H1 (cell line): ENCODE data around the gene RSAD2. TPM values are rescaled to one million over a fixed set of nuclear protein-coding genes. Genes with fewer than 3 reads are reported as not detected.

Experiments
- CTCF ChIA-PET: fragments of 300-600 bp; sonication (Branson Sonifier 250); formaldehyde crosslinking; loops from one replicate; lab custom pipeline; 2021; ENCODE audit not compliant: partially characterized antibody; lab: Charles Lee
- POLR2A ChIA-PET: fragments of 300-600 bp; sonication (Branson Sonifier 250); formaldehyde crosslinking; loops from one replicate; lab custom pipeline; 2021; ENCODE audit warnings: inconsistent platforms; ENCODE audit not compliant: partially characterized antibody; lab: Charles Lee
- DNase-seq, 2 experiments: peaks; one replicate each; pipeline versions ENCODE4 v3.0.0 to v3.0.0-alpha.2; 2010 to 2022; ENCODE audit warnings: low spot score in 2 of 2, low read depth in 1 of 2, mixed read lengths in 1 of 2
- FAIRE-seq: peaks from 2 replicates; lab custom pipeline; 2011; peaks lifted over from hg19 to GRCh38; lab: Jason Lieb, UNC
- H2AFZ ChIP-seq: 2 replicates; pipeline ENCODE4 v1.8.1; 2012; ENCODE audit warnings: low read length, inconsistent platforms
- H2AK5ac ChIP-seq: 2 replicates; pipeline ENCODE4 v1.6.1; 2013; ENCODE audit warnings: low read depth, low read length
- H2BK120ac ChIP-seq: replicated peaks from 2 replicates; pipeline ENCODE3; 2013; ENCODE audit warnings: low read depth, low read length, inconsistent platforms
- H2BK12ac ChIP-seq: 2 replicates; pipeline ENCODE4 v1.6.1; 2013; ENCODE audit warnings: low read depth, low read length
- H2BK15ac ChIP-seq: 2 replicates; pipeline ENCODE4 v1.6.1; 2013; ENCODE audit warnings: low read length
- H2BK20ac ChIP-seq: 2 replicates; pipeline ENCODE4 v1.6.1; 2013; ENCODE audit warnings: low read length
- H2BK5ac ChIP-seq: 2 replicates; pipeline ENCODE4 v1.6.1; 2013; ENCODE audit warnings: low read depth, low read length
- H3K14ac ChIP-seq: 2 replicates; pipeline ENCODE4 v1.6.1; 2013; ENCODE audit warnings: inconsistent platforms; ENCODE audit not compliant: insufficient read length
- H3K18ac ChIP-seq: 2 replicates; pipeline ENCODE4 v1.6.1; 2013; ENCODE audit warnings: low read length; ENCODE audit errors: extremely low read depth
- H3K23ac ChIP-seq: 2 replicates; pipeline ENCODE4 v1.6.1; 2013; ENCODE audit warnings: inconsistent platforms; ENCODE audit not compliant: insufficient read length
- H3K23me2 ChIP-seq: 2 replicates; pipeline ENCODE4 v1.6.1; 2013; ENCODE audit warnings: low read depth, low read length
- H3K27ac ChIP-seq: 2 replicates; pipeline ENCODE4 v1.6.1; 2011; ENCODE audit warnings: low read depth, low read length, inconsistent platforms
- H3K27me3 ChIP-seq, 4 experiments: replicated peaks in 1 of 4; 1 replicate in 1 of 4; 2 replicates in 3 of 4; pipeline versions ENCODE4 v1.6.1 to v1.8.1; 2011 to 2013; ENCODE audit warnings: low read length in 3 of 4, mild to moderate bottlenecking in 3 of 4, inconsistent platforms in 2 of 4, mixed read lengths in 2 of 4, moderate library complexity in 1 of 4; ENCODE audit not compliant: control insufficient read depth in 3 of 4, insufficient read depth in 3 of 4; ENCODE audit errors: extremely low read depth in 1 of 4
- H3K36me3 ChIP-seq, 4 experiments: 2 replicates each; pipeline versions ENCODE4 v1.6.1 to v1.8.1; 2011 to 2013; ENCODE audit warnings: mild to moderate bottlenecking in 4 of 4, low read length in 3 of 4, moderate library complexity in 2 of 4, control low read depth in 1 of 4, inconsistent platforms in 1 of 4; ENCODE audit not compliant: insufficient read depth in 4 of 4, control insufficient read depth in 2 of 4
- H3K4ac ChIP-seq: replicated peaks from 2 replicates; pipeline ENCODE3; 2013; ENCODE audit warnings: low read length, low read depth, mixed read lengths, inconsistent platforms; ENCODE audit not compliant: insufficient read length
- H3K4me1 ChIP-seq, 4 experiments: replicated peaks in 1 of 4; 1 replicate in 1 of 4; 2 replicates in 3 of 4; pipeline versions ENCODE4 v1.6.1 to v1.8.1; 2011 to 2013; ENCODE audit warnings: low read length in 3 of 4, inconsistent platforms in 2 of 4, mixed read lengths in 1 of 4; ENCODE audit not compliant: insufficient read depth in 4 of 4, control insufficient read depth in 3 of 4
- H3K4me2 ChIP-seq, 2 experiments: 2 replicates each; pipeline versions ENCODE4 v1.6.1 to v1.8.1; 2011 to 2013; ENCODE audit warnings: low read depth in 2 of 2, low read length in 2 of 2, control low read depth in 1 of 2, inconsistent platforms in 1 of 2, mild to moderate bottlenecking in 1 of 2; ENCODE audit not compliant: insufficient read depth in 1 of 2
- H3K4me3 ChIP-seq, 4 experiments: fragments of 200-600, 300-600 bp in 1 of 4; sonication (generic), shearing (Covaris generic), sonication (Bioruptor Twin) in 1 of 4; 2 replicates each; pipeline versions ENCODE4 v1.5.1 to v1.8.1; 2011 to 2016; ENCODE audit warnings: low read length in 4 of 4, low read depth in 3 of 4, control low read depth in 2 of 4, inconsistent platforms in 2 of 4, mild to moderate bottlenecking in 2 of 4, mixed read lengths in 1 of 4, moderate library complexity in 1 of 4; ENCODE audit not compliant: insufficient read depth in 2 of 4; ENCODE audit errors: extremely low read depth in 1 of 4
- H3K56ac ChIP-seq: replicated peaks from 2 replicates; pipeline ENCODE3; 2013; ENCODE audit warnings: low read depth, mild to moderate bottlenecking, mixed read lengths, low read length, inconsistent platforms; ENCODE audit not compliant: insufficient read length
- H3K79me1 ChIP-seq: 2 replicates; pipeline ENCODE4 v1.6.1; 2013; ENCODE audit warnings: low read depth, low read length, control low read depth
- H3K79me2 ChIP-seq, 2 experiments: 2 replicates each; pipeline versions ENCODE4 v1.6.1 to v1.8.1; 2012 to 2013; ENCODE audit warnings: low read length in 2 of 2, mild to moderate bottlenecking in 2 of 2, inconsistent platforms in 1 of 2; ENCODE audit not compliant: insufficient read depth in 2 of 2, control insufficient read depth in 1 of 2
- H3K9ac ChIP-seq, 4 experiments: replicated peaks in 1 of 4; 1 replicate in 1 of 4; 2 replicates in 3 of 4; pipeline versions ENCODE4 v1.6.1 to v1.8.1; 2011 to 2013; ENCODE audit warnings: low read depth in 3 of 4, low read length in 3 of 4, control low read depth in 2 of 4, mild to moderate bottlenecking in 2 of 4, moderate library complexity in 2 of 4, inconsistent platforms in 1 of 4; ENCODE audit errors: extremely low read depth in 1 of 4
- H3K9me3 ChIP-seq, 2 experiments: 2 replicates each; pipeline versions ENCODE4 v1.6.1 to v1.8.1; 2012 to 2013; ENCODE audit warnings: mild to moderate bottlenecking in 2 of 2, moderate library complexity in 2 of 2, control low read depth in 1 of 2, inconsistent platforms in 1 of 2, low read depth in 1 of 2, low read length in 1 of 2, mixed read lengths in 1 of 2; ENCODE audit not compliant: insufficient read depth in 2 of 2
- H4K20me1 ChIP-seq, 2 experiments: replicated peaks in 1 of 2; 2 replicates each; pipeline versions ENCODE3 to v1.8.1; 2011 to 2013; ENCODE audit warnings: inconsistent platforms in 2 of 2, low read length in 2 of 2, mild to moderate bottlenecking in 1 of 2; ENCODE audit not compliant: insufficient read depth in 2 of 2, control insufficient read depth in 1 of 2
- H4K5ac ChIP-seq: 2 replicates; pipeline ENCODE4 v1.6.1; 2013; ENCODE audit warnings: low read length, low read depth, mixed read lengths, inconsistent platforms; ENCODE audit not compliant: insufficient read length
- H4K8ac ChIP-seq: 2 replicates; pipeline ENCODE4 v1.8.0; 2013; ENCODE audit warnings: mild to moderate bottlenecking, moderate library complexity, low read length, inconsistent platforms; ENCODE audit not compliant: insufficient read depth; ENCODE audit errors: extremely low read depth
- H4K91ac ChIP-seq: replicated peaks from 2 replicates; pipeline ENCODE3; 2013; ENCODE audit warnings: low read length, mixed read lengths, inconsistent platforms; ENCODE audit not compliant: insufficient read length
- ATF2 ChIP-seq: IDR thresholded peaks from 2 replicates; pipeline ENCODE4 v1.6.1; 2012; ENCODE audit warnings: low read length, inconsistent platforms
- BACH1 ChIP-seq: IDR thresholded peaks from 2 replicates; pipeline ENCODE4 v1.6.1; 2012; ENCODE audit warnings: low read length, improper control_type of control experiment
- CEBPB ChIP-seq: IDR thresholded peaks from 2 replicates; pipeline ENCODE4 v1.6.1; 2012; ENCODE audit warnings: low read depth, low read length
- EGR1 ChIP-seq: IDR thresholded peaks from 2 replicates; pipeline ENCODE4 v1.6.1; 2011; ENCODE audit warnings: low read depth, low read length, borderline replicate concordance
- EP300 ChIP-seq, 2 experiments: IDR thresholded peaks; 1 replicate in 1 of 2; 2 replicates in 1 of 2; pipeline ENCODE4 v1.6.1; 2011 to 2012; ENCODE audit warnings: low read depth in 2 of 2, low read length in 2 of 2, mild to moderate bottlenecking in 2 of 2, borderline replicate concordance in 1 of 2, inconsistent platforms in 1 of 2, moderate library complexity in 1 of 2
- KDM1A ChIP-seq: fragments of 200-600, 300-600 bp; sonication (generic); IDR thresholded peaks from 2 replicates; pipeline ENCODE4 v1.7.1; 2016; ENCODE audit warnings: mild to moderate bottlenecking, low read length, borderline replicate concordance
- POLR2A ChIP-seq, 2 experiments: IDR thresholded peaks; 1 replicate in 1 of 2; 2 replicates in 1 of 2; pipeline ENCODE4 v1.6.1; 2011; ENCODE audit warnings: low read depth in 2 of 2, low read length in 2 of 2, mild to moderate bottlenecking in 2 of 2; ENCODE audit errors: control extremely low read depth in 1 of 2
- RFX5 ChIP-seq: IDR thresholded peaks from 2 replicates; pipeline ENCODE4 v1.6.1; 2011; ENCODE audit warnings: low read depth, low read length, improper control_type of control experiment, borderline replicate concordance
- SP1 ChIP-seq: IDR thresholded peaks from 2 replicates; pipeline ENCODE4 v1.6.1; 2011; ENCODE audit warnings: low read depth, low read length
- SP2 ChIP-seq: IDR thresholded peaks from 2 replicates; pipeline ENCODE4 v1.6.1; 2012; ENCODE audit warnings: mild to moderate bottlenecking, low read length, inconsistent platforms
- SP4 ChIP-seq: IDR thresholded peaks from 2 replicates; pipeline ENCODE4 v1.6.1; 2012; ENCODE audit warnings: low read length, inconsistent platforms
- TAF7 ChIP-seq: optimal IDR thresholded peaks from 2 replicates; pipeline ENCODE3; 2011; ENCODE audit warnings: low read depth, mild to moderate bottlenecking, inconsistent platforms, low read length, moderate library complexity, borderline replicate concordance
- WGBS, 2 experiments: shearing (Covaris generic) in 1 of 2; methylation state at CpG; one replicate each; pipeline versions ENCODE4 v1.1.6 to v1.1.7; 2013 to 2015; ENCODE audit warnings: low lambda C conversion rate in 2 of 2, mixed read lengths in 2 of 2, inconsistent platforms in 1 of 2, low coverage in 1 of 2, missing lambda C conversion rate in 1 of 2; ENCODE audit not compliant: insufficient replicate concordance in 2 of 2, insufficient coverage in 1 of 2, insufficient read length in 1 of 2; ENCODE audit errors: extremely low coverage in 1 of 2, missing lambda C conversion rate in 1 of 2; 5-methylcytosine and 5-hydroxymethylcytosine counted together
- polyA plus RNA-seq, 7 experiments: library from polyadenylated mRNA; depleted of rRNA in 3 of 7; stranded (reverse) in 5 of 7; unstranded in 2 of 7; fragments of >200 nt in 5 of 7; fragments of 200-250 nt in 2 of 7; gene quantifications; 1 replicate in 5 of 7; 2 replicates in 1 of 7; 4 replicates in 1 of 7; pipeline versions ENCODE4 v1.2.1 to v1.2.3, GENCODE V29; 2011 to 2013; ENCODE audit warnings: missing spikeins in 2 of 7, mixed read lengths in 2 of 7
- total RNA-seq: library from RNA; stranded (reverse); fragmentation: NEBNext Ultra II Directional; extraction: Animal tissue kit (Norgen Biotek cat#: 25700); gene quantifications from 2 replicates; pipeline ENCODE4 v1.2.1, GENCODE V29; 2021
- TF ChIP-seq, protein P1 (sequence below): IDR thresholded peaks from 2 replicates; pipeline ENCODE4 v1.6.1; 2012; ENCODE audit warnings: inconsistent platforms

The RSAD2 gene
- total and polyA plus RNA-seq, 2 of the 8 experiments (the other 6 are each of a cell fraction or from before 2014, with no cell fraction given): not detected

DNA sequence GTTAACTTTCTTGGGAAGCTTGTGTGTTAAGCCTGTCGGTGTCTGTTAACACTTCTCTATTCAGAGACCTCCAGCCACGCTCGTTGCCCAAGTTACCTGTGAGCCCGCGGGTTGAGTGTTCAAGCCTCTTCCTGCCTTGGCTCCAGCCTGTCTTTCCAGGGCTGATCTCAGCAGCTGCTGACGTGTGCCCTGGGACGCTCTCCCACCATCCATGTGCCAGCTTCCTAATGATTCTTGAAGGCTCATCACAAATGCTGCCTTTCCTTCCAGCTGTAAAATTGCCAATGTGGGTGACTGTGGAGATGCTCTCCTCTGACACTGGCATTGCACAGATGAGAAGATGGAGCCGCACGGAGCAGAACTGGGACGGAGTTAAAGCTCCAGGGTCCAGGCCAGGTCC lies 45.7 kb downstream of the RSAD2 start:
- no peak overlapping the region for H2BK12ac ChIP-seq
- H2BK15ac ChIP-seq: no peak overlapping the region
- H4K5ac ChIP-seq: no peak overlapping the region
- no peak overlapping the region for H2AK5ac ChIP-seq
- no peaks in the 10 kb centered on the region for H3K9me3 ChIP-seq
- H3K23me2 ChIP-seq: no peaks in the 10 kb centered on the region; the same call in 1 of the 2 replicates
- WGBS, 2 experiments: 93% methylated on average over 10 of the region's 10 CpGs; no CpG with 5 or more reads in 1 of the 2 experiments
- no peak overlapping the region for H2AFZ ChIP-seq
- H2BK120ac ChIP-seq: no peak overlapping the region
- peaks cover 2 to 12% of the 10 kb centered on the region in 2 experiments for H4K20me1 ChIP-seq
- no peak overlapping the region for H2BK20ac ChIP-seq
- ChIA-PET POLR2A (interaction anchor here (0.7 kb wide), 1 partner anchor 9 kb away, joined by 3 read pairs; no protein-coding TSS in a partner anchor), CTCF (interaction anchor here (0.7 to 2.8 kb wide), 5 partner anchors 9 to 121 kb away, joined by 3 to 7 read pairs (median 3); no protein-coding TSS in a partner anchor)
- peaks cover 1 to 5% (median 3%) of the 10 kb centered on the region in 4 experiments; a peak in 6 of 7 replicates for H3K4me1 ChIP-seq
- no peaks in the 10 kb centered on the region; a peak in 1 of 8 replicates for H3K36me3 ChIP-seq
- no peak overlapping the region for H3K14ac ChIP-seq
- no peaks in the 10 kb centered on the region for H3K27me3 ChIP-seq
- FAIRE-seq: no peak
- no peak overlapping the region for H3K56ac ChIP-seq
- H3K23ac ChIP-seq: no peak overlapping the region
- no peak for DNase-seq
- H3K79me2 ChIP-seq: peaks cover 0 to 20% of the 10 kb centered on the region in 2 experiments; a peak in 2 of 4 replicates
- no peak overlapping the region for H2BK5ac ChIP-seq
- H3K18ac ChIP-seq: no peak overlapping the region
- H3K9ac ChIP-seq: no peak overlapping the region
- H3K27ac ChIP-seq: no peak overlapping the region
- H3K4me2 ChIP-seq: no peak overlapping the region
- H3K4ac ChIP-seq: no peak overlapping the region
- no peak overlapping the region for H4K8ac ChIP-seq
- H4K91ac ChIP-seq: no peak overlapping the region
- H3K79me1 ChIP-seq: peaks cover 7% of the 10 kb centered on the region; the same call in 1 of the 2 replicates
- no peak overlapping the region for H3K4me3 ChIP-seq
- TF ChIP-seq SP4: no peak
- no peak for TF ChIP-seq TAF7
- TF ChIP-seq SP1: no peak
- TF ChIP-seq BACH1: no peak
- TF ChIP-seq KDM1A: no peak
- no peak for TF ChIP-seq EGR1
- TF ChIP-seq EP300 (IDR thresholded peaks at IDR 0.05; ENCODE audit: borderline replicate concordance in 1 of 2, low read depth in 2 of 2, low read length in 2 of 2): no peak
- TF ChIP-seq SP2: no peak
- no peak for TF ChIP-seq ATF2
- no peak for TF ChIP-seq CEBPB
- TF ChIP-seq POLR2A (IDR thresholded peaks at IDR 0.05; ENCODE audit: control extremely low read depth in 1 of 2, low read depth in 2 of 2, low read length in 2 of 2): no peak
- TF ChIP-seq, protein P1, sequence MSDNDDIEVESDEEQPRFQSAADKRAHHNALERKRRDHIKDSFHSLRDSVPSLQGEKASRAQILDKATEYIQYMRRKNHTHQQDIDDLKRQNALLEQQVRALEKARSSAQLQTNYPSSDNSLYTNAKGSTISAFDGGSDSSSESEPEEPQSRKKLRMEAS: no peak
- no peak for TF ChIP-seq RFX5
